ENCODE results near the gene CTRB1.

DNA sequence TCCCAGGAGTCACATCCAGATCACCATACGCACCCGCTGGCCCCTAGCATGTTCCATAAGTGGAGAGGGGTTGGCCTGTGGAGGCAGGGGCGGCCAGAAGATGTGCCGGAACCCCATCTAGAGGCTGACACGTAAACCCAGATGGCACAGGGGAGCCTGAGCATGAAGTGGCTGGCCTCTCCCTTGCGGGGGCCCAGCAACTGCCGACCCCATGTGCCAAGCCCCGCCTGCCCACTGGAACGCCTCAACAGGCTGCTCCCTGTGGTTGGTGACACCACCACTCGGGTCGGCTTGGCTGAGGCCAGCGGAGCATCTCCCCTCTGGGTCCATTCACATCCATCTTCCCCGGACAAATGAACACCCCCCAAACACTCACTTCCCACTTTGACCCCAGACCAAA lies 23.2 kb downstream of the CTRB1 start:
- TF ChIP-seq, protein P1, sequence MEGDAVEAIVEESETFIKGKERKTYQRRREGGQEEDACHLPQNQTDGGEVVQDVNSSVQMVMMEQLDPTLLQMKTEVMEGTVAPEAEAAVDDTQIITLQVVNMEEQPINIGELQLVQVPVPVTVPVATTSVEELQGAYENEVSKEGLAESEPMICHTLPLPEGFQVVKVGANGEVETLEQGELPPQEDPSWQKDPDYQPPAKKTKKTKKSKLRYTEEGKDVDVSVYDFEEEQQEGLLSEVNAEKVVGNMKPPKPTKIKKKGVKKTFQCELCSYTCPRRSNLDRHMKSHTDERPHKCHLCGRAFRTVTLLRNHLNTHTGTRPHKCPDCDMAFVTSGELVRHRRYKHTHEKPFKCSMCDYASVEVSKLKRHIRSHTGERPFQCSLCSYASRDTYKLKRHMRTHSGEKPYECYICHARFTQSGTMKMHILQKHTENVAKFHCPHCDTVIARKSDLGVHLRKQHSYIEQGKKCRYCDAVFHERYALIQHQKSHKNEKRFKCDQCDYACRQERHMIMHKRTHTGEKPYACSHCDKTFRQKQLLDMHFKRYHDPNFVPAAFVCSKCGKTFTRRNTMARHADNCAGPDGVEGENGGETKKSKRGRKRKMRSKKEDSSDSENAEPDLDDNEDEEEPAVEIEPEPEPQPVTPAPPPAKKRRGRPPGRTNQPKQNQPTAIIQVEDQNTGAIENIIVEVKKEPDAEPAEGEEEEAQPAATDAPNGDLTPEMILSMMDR (conservative IDR thresholded peaks at IDR 0.05 in 1 of 2, IDR thresholded peaks at IDR 0.05 in 1 of 2; ENCODE audit: extremely low read depth in 1 of 2, insufficient read depth in 1 of 2, low read depth in 1 of 2, low read length in 2 of 2): no peak
- TF ChIP-seq EZH2 (IDR thresholded peaks at IDR 0.05; ENCODE audit: borderline replicate concordance, low read length): no peak

Data from mammary epithelial cell (primary cell).